HG03521 (cell line): ENCODE results near the gene CHID1.

ENCODE experiments used
- ATAC-seq: cut with Tn5 transposase; IDR thresholded peaks from one replicate; pipeline ENCODE4 v1.9.1; 2021; ENCODE audit warnings: mild to moderate bottlenecking, moderate library complexity; ENCODE audit not compliant: unreplicated experiment

The CHID1 gene

DNA sequence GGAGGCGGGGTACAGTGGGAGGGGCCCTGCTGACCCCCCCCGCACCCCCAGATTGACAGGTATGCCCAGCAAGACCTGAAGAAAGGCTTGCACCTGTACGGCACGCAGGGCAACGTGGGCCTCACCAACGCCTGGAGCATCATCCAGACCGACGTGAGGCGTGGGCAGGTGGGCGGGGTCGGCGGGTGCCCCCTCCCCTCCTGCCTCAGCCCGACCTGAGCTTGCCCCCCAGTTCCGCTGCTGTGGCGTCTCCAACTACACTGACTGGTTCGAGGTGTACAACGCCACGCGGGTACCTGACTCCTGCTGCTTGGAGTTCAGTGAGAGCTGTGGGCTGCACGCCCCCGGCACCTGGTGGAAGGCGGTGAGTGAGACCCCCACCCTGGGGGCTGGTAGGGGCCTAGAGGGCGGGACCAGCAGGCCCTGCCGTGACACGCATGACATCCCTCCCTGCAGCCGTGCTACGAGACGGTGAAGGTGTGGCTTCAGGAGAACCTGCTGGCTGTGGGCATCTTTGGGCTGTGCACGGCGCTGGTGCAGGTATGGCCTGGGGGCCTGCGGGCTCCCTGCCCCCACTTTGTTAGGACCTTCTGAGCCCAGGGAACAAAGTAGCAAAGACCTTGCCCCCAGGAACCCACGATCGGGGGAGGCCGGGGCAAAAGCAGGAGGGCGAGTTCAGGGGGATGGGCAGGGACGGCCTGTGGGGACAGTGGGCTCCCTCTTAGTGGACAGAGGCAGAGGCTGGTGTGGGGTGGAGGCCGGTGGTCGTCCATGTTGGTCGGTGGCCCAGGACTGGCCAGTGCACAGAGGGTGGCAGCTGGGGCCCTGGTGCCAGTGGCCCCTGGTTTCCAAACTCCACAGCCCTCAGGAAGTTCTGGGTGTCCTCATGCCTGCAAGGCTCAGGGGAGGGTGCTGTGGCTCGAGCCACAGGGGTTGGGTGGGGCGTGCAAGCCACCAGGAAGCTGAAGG is 44.9 kb downstream of the CHID1 start:
- ATAC-seq: no peak

DNA sequence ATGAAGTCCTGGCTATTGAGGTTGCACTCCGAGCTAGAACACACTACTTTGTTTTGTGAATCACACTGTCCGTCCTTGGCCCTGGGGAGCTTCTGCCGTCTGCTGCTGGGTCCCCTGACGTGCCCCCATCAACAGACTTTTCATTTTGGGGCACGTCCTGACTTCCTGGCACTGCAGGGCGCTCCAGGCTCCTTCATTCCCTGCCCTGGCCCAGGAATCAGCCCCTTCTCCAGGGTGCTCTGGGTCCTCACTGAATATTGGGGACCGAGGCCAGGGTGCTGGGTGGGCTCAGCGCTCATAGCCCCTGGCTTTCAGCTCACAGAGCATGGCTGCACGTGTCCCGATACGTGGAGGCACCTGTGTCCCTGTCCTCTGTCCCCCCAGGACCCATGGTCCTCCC is 45.7 kb downstream of the CHID1 start:
- ATAC-seq: no peak

DNA sequence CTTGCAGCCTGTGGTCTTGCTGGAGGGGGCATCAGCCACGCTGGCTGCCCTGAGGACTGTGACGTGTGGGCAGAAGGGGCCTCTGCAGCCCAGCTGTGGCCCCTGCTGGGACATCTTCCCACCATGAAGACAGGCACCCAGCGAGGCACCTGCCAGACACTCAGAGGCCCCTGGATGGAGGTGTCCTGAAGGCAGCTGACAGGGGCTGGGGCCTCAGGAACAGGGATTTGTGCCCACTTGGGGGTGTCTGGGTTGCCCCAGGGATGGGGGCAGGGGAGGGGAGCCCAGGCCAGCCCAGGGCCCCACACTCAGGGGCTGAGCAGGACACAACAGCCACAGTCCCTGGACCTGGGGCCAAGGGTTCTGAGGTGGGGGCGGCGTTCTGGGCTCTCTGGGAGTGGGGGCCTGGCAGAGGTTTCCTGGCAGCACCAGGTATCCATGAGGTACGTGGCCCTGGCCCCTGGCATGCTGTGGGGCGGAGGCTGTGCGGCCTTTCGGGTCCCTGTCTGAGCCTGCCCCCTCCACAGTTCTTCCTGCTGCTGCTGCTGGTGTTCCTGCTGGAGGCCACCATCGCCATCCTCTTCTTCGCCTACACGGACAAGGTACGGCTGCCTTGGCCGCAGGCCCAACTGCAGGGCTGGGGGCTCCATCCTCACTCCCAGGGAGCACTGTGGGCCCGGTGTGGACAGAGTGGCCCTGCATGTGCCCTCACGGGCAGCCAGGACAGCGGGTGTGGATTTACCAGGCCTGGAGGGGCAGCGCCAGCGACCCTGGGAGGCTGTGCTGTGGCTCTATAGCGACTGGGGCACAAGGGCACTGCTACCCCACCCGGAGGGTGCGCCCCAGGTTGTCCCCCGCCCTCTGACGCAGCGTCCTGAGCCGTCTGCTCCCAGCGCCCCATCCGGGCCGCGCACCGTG is 46.4 kb downstream of the CHID1 start:
- no peak for ATAC-seq

DNA sequence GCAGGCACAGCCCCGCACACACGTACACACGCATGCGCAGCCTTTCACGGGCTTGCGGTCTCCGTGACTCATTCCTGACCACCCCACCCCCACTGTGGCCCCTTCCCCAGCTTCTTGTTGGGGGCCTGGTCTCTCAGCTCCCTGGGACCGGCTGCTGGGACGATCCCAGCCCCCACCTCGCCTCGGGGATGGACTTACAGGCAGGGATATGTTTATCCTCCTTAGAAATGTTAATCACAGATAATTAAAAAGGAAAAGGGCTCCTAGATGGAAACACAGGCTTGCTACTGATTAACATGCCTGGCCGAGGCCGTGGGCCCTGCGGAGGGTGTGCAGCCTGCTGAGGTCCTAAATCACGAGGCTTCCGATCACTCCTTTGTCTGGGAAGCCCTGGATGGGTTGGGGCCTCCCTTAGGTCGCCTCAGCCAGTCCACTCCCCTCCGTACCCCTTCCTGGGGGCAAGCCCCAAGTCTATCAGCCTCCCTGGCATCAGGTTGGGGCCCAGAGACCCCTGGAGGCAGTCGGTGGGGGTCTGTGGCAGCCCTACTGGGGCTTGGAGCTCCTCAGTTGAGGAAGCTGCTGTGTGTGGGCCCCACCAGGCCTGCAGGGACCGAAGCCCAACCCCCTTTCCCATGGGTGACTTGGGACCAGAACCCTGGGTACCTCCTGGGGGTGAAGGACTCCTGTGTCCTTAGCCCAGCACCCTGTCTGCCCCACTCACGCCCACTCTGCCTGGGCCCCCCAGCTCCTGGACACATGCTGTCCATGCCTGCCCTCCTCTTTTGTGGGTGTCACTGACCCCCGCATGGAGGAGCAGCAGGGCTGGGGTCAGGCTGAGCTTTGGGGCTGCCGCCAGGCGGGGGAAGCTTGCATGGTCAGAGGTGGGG is 47.3 kb downstream of the CHID1 start:
- no peak for ATAC-seq

DNA sequence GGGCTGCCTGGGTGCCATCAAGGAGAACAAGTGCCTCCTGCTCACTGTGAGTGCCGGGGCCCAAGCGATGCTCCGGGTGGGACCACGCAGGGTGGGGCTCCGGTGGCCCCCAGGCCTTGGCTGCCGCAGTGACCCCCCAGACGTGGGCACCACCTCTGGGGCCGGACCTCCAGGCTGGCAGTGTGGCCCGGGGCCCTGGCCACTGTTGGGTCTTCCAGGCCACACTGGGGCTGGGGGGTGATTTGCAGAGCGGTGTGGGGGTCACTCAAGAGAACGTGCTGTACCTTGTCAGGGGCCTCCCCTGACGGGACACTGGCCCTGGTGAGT is 48.0 kb downstream of the CHID1 start:
- ATAC-seq: no peak

DNA sequence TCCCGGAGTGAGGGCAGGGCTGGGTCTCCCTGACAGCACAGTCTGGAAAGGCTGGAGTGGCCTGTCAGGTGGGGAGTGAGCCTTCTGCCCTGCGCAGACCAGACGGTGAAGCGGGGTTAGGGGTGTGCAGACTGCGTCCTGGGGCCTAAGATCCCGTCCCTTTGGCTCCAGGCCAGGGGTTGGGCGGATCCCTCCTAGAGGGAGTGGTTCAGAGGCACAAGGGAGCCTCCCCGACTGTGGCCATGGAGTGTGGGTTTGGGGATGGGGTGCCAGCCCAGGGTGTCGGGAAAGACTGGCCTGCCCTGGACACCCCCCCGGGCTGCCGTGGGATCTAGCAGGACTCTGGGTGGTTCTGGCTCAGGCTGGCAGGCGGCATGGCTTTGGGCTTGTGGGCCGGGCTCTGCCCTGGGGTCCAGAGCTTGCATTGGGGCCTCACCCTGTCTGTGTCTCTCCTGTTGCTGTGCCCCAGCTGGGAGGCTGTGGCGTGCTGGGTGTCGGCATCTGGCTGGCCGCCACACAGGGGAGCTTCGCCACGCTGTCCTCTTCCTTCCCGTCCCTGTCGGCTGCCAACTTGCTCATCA is 48.4 kb downstream of the CHID1 start:
- no peak for ATAC-seq

DNA sequence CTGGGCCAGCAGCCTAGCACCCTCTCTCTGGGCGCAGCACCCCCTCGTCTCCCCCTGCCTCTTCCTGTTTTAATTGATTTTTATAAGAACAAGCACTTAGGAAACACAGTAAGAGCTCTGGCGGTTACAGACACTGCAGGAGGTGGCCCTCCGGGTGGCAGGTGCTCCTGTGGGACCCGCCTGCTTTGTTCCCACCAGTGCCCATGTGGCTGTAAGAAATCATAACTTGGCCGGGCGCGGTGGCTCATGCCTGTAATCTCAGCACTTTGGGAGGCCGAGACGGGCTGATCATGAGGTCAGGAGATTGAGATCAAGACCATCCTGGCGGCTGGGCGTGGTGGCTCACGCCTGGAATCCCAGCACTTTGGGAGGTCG is 49.5 kb downstream of the CHID1 start:
- no peak for ATAC-seq

DNA sequence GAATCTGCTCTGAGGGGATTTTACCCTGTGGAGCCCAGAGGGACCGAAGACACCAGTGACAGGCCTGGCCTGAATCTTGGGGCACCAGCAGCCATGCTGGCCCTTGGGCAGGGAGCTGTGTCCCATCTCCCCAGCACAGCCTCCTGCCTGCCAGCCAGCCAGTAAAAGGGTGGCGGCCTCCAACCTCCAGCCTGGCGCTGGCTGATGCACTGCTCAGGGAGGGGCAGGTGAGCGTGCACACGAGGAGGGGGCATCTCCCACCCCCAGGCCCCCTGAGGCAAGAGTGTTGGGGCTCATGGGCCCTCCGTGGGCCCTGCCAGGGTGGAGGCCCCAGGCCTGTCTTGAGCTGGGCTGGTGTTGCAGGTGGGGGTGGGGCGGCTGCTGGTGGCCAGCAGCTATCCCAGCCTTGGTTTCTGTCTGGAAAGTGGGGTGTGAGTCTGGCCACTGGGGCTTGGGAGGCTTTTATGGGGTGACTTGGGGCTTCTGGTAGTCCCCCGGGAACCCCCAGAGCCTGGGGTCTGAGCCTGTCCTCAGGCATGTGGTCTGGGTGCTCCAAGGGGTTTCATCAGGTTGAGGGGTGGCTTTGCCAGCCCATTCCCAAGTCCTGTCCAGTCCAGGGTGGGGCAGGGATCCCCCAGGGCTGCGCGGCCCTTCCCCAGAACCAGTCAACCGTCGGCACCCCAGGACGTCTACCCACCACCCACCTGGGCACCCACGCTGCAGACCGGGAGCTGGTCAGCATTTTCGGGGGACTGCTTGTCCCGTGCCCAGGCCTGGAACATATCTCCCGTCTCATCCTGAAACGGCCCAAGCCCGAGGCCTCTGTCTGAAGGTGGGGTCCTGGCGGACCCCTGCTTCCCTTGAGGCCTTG is 50.1 kb downstream of the CHID1 start:
- no peak for ATAC-seq

DNA sequence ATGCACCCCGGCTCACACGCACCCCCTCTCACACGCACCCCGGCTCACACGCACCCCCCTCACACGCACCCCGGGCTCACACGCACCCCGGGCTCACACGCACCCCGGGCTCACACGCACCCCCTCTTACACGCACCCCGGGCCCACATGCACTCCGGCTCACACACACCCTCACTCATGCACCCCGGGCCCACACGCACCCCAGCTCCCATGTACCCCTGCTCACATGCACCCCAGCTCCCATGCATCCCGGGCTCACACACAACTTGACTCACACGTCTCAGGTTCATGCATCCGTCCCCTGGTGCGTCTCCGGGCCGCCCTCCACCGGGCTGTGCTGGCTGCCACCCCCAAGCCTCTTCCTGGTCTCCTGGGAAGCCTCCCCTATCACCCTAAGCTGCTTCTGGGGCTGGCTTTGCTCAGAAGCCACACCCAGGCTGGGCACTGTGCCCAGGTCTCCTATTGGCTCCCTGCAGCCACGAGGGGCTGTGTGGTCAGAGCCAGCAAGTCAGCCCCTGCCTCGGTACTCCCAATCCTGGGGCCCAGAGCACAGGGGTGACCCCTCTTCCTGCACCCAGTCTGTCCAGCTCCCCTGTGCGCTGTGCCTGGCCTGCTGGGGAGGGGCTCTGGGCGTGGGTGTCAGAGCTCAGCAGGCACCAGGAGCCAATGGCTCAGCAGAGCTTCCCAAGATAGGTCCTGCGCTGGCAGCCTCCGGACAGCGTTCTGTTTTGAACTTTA is 51.0 kb downstream of the CHID1 start:
- no peak for ATAC-seq

DNA sequence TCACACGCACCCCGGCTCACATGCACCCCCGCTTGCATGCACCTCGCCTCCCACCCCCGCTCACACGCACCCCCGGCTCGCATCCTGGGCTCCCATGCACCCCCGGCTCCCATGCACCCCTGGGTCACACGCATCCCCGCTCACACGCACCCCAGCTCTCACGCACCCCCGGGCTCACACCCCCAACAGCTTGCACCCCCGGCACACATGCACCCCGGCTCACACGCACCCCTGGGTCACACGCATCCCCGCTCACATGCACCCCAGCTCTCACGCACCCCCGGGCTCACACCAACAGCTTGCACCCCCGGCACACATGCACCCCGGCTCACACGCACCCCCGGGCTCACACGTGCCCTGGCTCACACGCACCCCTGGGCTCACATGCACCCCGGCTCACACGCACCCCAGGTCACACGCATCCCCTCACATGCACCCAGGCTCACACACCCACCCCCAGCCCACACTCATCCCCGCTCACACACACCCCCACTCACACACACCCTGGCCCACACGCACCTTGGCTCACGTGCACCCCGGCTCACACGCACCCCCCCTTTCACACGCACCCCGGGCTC is 51.8 kb downstream of the CHID1 start:
- no peak for ATAC-seq

DNA sequence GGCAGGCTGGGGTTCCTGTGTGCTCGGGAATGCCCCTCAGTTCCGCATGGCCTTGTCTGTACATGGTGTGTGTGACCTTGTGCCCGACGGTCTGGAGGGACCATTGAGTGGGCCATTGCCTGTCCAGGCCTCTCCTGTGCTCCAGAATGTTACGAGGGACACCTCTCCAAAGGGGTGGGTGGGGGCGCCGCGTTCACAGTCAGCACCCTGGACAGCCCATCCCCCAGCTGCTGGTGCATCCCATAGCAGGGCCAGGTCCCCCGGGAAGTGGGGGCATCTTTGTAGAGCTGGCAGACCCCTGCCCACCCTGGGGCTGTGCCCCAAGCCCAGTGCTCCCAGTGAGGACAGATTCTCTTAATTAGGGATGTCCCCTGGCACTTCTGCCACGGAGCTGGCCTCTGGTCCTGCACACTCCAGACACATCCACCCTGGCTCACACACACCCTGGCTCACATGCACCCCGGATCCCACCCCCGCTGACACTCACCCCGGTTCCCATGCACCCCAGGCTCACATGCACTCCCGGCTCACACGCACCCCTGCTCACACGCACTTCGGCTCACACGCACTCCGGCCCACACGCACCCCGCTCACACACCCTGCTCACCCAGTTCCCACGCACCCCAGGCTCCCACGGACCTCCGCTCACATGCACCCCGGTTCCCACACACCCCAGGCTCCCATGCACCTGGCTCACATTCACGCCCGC is 52.4 kb downstream of the CHID1 start:
- no peak for ATAC-seq

DNA sequence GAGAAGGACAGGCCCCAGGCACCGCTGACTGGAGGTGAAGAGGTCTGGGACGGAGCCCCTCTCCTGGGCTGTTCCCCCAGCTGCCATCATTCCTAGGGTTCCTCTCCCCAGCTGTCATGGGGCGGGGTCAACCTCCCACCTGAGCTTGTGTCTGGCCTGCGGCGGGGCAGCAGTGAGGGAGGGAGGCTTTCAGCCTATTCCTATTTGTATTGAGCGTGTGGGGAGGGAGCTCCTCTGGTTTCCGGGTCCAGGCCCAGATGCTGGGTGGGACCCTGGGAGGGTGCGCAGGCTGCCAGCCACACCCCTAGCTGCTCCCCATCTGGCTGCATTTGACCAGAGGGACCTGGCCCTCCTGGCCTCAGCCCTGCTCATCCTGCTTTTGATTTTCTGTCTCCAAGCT is 54.2 kb downstream of the CHID1 start:
- ATAC-seq: no peak

DNA sequence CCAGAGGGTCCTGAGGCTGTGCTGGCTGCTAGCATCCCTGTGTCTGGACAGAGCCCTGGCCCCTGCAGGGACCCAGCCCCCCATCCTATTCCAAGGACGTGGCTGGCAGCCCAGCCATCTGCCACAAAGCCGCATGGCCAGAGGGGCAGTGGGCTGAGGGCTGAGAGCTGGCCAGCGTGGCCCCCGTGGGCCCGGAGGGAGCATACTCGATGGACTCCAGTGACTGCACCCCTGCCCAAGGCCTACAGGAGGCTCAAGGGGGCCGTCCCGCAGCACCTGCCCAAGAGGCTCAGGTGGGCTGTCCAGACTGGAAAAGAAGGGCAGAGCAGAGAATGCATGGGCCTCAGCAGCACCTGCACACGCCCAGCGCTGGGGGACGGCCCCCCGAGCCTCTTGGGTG is 54.8 kb downstream of the CHID1 start:
- ATAC-seq: no peak

DNA sequence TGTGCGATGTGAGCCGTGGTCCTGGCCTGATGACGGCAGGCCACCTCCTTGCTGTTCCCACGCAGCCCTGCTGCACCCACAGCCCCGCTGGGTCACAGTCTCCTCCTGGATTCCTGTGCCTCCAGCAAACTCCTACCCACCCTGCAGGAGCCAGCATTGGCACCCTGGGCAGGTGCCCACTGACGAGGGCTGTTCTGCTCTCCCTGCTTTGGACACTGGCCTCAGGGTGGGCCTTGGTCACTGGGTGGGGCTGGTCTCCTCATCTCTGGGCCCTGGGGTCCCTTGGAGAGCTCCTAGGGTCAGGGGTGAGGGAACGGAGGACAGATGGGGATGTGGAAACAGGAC is 55.3 kb downstream of the CHID1 start:
- ATAC-seq: no peak

DNA sequence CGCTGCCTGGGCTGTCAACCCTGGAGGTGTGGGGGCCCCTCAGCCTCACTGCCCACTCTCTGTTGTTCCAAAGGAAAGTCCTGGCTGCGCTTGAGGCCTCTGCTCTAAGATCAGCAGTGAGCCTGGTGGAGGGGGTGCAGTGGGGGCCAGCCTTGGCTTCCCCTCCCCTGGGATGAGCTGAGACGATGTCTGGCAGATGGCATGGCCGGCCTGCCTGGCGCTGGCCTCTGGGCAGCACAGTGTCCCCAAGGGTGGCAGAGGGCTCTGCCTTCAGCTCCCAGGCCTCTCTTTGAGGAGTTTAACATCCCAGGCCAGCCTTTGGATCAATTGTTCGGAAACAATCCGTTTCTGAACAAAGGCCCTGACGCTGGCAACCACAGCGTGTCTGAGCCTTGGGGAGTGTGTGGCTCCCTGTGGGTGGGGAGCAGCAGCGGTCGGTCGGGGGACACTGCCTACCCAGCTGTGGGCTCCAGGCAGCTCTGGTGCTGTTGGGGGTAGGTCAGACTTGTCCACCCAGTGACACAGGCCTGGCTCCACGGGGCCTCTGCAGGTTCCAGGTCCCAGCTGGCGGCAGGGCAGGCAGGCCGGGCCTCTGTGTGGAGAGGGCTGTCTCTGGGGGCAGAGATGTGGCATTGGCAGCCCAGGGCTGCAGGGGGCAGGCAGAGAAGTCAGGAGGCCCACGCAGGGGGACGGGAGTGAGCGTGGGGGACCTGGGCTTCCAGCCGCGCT is 55.8 kb downstream of the CHID1 start:
- ATAC-seq: no peak

DNA sequence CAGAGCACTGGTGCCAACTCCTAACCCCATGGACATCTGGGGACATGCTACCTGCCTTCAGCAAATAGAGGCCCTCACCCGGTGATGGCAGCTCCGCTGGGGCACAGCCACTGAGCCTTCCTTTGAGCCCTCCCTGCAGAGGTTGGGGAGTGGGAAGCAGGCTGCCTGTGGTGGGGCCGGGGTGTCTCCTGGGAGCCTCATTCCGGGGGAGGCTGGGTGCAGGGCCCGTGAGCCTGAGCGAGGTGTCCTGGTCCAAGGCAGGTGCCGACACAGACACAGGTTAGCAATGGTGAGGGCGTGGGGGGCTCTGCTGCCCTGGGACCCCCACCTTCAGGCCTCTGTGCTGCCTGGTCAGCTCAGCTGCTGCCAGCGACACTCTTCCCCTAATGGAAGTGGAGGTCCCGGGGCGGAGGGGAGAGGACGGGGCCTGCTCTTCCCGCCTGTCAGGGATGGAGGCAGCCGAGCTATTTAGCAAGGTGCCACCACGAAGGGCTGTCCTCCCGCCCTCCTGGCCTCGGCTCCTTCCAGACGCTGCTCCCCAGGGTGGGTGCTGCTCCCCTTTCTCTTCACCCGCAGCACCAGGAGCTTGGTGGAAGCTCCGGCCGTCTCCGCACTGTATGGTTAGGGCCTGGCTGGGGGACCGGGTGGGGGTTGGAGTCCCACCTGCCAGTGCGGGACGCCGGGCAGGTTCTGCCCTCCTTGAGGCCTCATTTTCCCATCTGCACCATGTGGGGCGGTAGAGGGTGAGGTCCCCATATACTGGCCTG is 56.7 kb downstream of the CHID1 start:
- ATAC-seq: no peak

DNA sequence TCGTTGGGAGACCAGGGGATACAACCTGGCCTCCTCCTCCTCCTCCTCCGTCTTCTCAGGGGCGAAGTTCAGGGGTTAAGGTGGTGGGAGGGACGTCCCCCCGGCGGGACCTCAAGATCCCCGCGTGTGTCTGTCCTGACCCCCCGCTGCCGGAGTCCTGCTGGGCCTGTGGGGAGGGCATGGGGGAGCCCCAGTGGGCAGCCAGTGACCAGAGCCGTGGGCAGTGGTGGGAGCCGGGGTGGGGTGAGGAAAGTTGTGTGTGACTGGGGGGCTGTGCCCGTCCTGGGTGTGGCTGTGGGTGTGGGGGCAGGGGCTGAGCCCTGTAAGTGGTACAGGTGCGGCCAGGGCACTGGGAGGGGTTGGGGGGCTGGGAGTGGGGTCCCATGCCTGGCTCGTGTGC is 57.8 kb downstream of the CHID1 start:
- ATAC-seq: no peak
